MCF 10A (cell line): ENCODE measurements around the gene RXRB. TPM values are rescaled to one million over a fixed set of nuclear protein-coding genes. Genes with fewer than 3 reads are reported as not detected.
A peak's percentile ranks its signal among the peaks of the same experiment; 100 is the strongest.

Experiments
- BruUV-seq: library from RNA; stranded (reverse); fragments of 400-500 nt; replicated peaks from 2 replicates; lab custom pipeline; 2021; lab: Mats Ljungman, UMichigan
- CTCF ChIA-PET: fragments of 300-600 bp; sonication (Branson Sonifier 250); formaldehyde crosslinking; extraction: SDS; loops from one replicate; lab custom pipeline; 2021; ENCODE audit warnings: antibody characterized with exemption, inconsistent platforms; lab: Yijun Ruan, JAX
- POLR2A ChIA-PET: fragments of 300-600, 350-650 bp; sonication (Branson Sonifier 250); formaldehyde crosslinking; extraction: SDS; loops from one replicate; lab custom pipeline; 2020; ENCODE audit warnings: antibody characterized with exemption, inconsistent platforms; lab: Yijun Ruan, JAX
- DNase-seq: peaks from one replicate; pipeline ENCODE4 v3.0.0-alpha.2; 2018; ENCODE audit not compliant: unreplicated experiment
- H3K27ac Mint-ChIP-seq: one replicate; pipeline ENCODE4 v1.8.0; 2022; ENCODE audit warnings: mild to moderate bottlenecking, low read depth, mixed read lengths; ENCODE audit not compliant: unreplicated experiment
- H3K27me3 Mint-ChIP-seq: one replicate; pipeline ENCODE4 v1.8.0; 2022; ENCODE audit warnings: mixed read lengths; ENCODE audit not compliant: insufficient read depth, unreplicated experiment
- H3K36me3 Mint-ChIP-seq: one replicate; pipeline ENCODE4 v1.8.0; 2022; ENCODE audit warnings: mild to moderate bottlenecking, moderate library complexity, mixed read lengths; ENCODE audit not compliant: insufficient read depth, unreplicated experiment
- H3K4me1 Mint-ChIP-seq: one replicate; pipeline ENCODE4 v1.8.0; 2022; ENCODE audit warnings: mixed read lengths; ENCODE audit not compliant: insufficient read depth, unreplicated experiment
- H3K4me3 Mint-ChIP-seq: one replicate; pipeline ENCODE4 v1.8.0; 2022; ENCODE audit warnings: mild to moderate bottlenecking, moderate library complexity, mixed read lengths; ENCODE audit not compliant: unreplicated experiment
- H3K9me3 Mint-ChIP-seq: one replicate; pipeline ENCODE4 v1.8.0; 2022; ENCODE audit warnings: mixed read lengths; ENCODE audit not compliant: unreplicated experiment
- CTCF ChIP-seq: fragments of 200-600 bp; IDR thresholded peaks from one replicate; pipeline ENCODE4 v1.8.0; 2022; ENCODE audit warnings: antibody characterized with exemption, mild to moderate bottlenecking; ENCODE audit not compliant: unreplicated experiment
- intact Hi-C: fragments of 100-400 bp; cut with micrococcal nuclease; formaldehyde crosslinking; loops from 2 replicates; pipeline ENCODE4 v1.14.1; 2022
- total RNA-seq: library from RNA; stranded (reverse); gene quantifications from 2 replicates; pipeline ENCODE4 v1.2.3, GENCODE V29; 2022

RXRB gene
- total RNA-seq, 1 experiment from 2014 or later, result 35.1 TPM

GRCh38 chr6:33199687-33200218 is 712 bp downstream of the RXRB start:
- no peak for TF ChIP-seq CTCF
- H3K9me3 Mint-ChIP-seq, result no peaks in the 10 kb centered on the region
- POLR2A ChIA-PET, result interaction anchor here (0.7 to 2.4 kb wide), 8 partner anchors 9 to 1124 kb away, joined by 3 to 20 read pairs (median 4); partner anchors contain the start of genes RGL2, RING1, RPS18 and VPS52
- peak overlapping the region; percentile 98 for H3K4me3 Mint-ChIP-seq
- intact Hi-C loops, result loop anchor here (2.0 to 5.0 kb wide), 2 partner anchors 49 to 98 kb away; partner anchors contain the start of gene RGL2
- peak overlapping the region; percentile 100 for H3K27ac Mint-ChIP-seq
- peak; percentile 76 for DNase-seq
- peaks cover 55% of the 10 kb centered on the region for H3K36me3 Mint-ChIP-seq
- BruUV-seq, result TSS peak; percentile 37
- CTCF ChIA-PET, result interaction anchor here (0.6 kb wide), 1 partner anchor 34 kb away, joined by 3 read pairs; no protein-coding TSS in a partner anchor
- peaks cover 55% of the 10 kb centered on the region for H3K4me1 Mint-ChIP-seq
- no peaks in the 10 kb centered on the region for H3K27me3 Mint-ChIP-seq

GRCh38 chr6:33198853-33199436 is 1.5 kb downstream of the RXRB start:
- Mint-ChIP-seq H3K9me3 (no peaks in the 10 kb centered on the region), H3K27ac (peak overlapping the region; percentile 100), H3K4me3 (peak overlapping the region; percentile 98), H3K36me3 (peaks cover 63% of the 10 kb centered on the region), H3K4me1 (peaks cover 49% of the 10 kb centered on the region), H3K27me3 (no peaks in the 10 kb centered on the region)
- no peak for TF ChIP-seq CTCF
- no peak for DNase-seq
- intact Hi-C loops, result no loop called here
- CTCF ChIA-PET, result interaction anchor here (0.6 kb wide), 2 partner anchors 12 to 89 kb away, joined by 3 to 5 read pairs; no protein-coding TSS in a partner anchor
- POLR2A ChIA-PET, result interaction anchor here (1.7 to 2.4 kb wide), 3 partner anchors 10 to 73 kb away, joined by 9 to 20 read pairs (median 11); partner anchors contain the start of genes RING1, RPS18 and VPS52
- BruUV-seq, result no TSS peak

GRCh38 chr6:33198159-33198852 is 2.2 kb downstream of the RXRB start:
- intact Hi-C loops, result no loop called here
- BruUV-seq, result TSS peak; percentile 10
- Mint-ChIP-seq H3K36me3 (peaks cover 58% of the 10 kb centered on the region), H3K4me1 (peaks cover 43% of the 10 kb centered on the region), H3K27ac (peak overlapping the region; percentile 100), H3K27me3 (no peaks in the 10 kb centered on the region), H3K9me3 (no peaks in the 10 kb centered on the region), H3K4me3 (peak overlapping the region; percentile 98)
- ChIA-PET CTCF (interaction anchor here (0.8 to 1.6 kb wide), 11 partner anchors 11 to 84 kb away, joined by 3 to 8 read pairs (median 4); no protein-coding TSS in a partner anchor), POLR2A (interaction anchor here (0.6 to 2.4 kb wide), 5 partner anchors 37 to 235 kb away, joined by 3 to 11 read pairs (median 7); partner anchors contain the start of genes RPS18 and VPS52)
- TF ChIP-seq CTCF, result no peak
- DNase-seq, result no peak
